Astrocyte (in vitro differentiated cells and primary cell): ENCODE results near the gene USP9X. TPM values are rescaled to one million over a fixed set of nuclear protein-coding genes. Genes with fewer than 3 reads are reported as not detected.
"Not testable (repeated sequence)": the region's sequence is repeated elsewhere in the genome, so short reads cannot be mapped to it uniquely, and the experiment has no call there.

Source experiments
- DNase-seq: peaks from one replicate; pipeline ENCODE4 v3.0.0-alpha.2; 2010; ENCODE audit warnings: low read depth
- FAIRE-seq: peaks from 2 replicates; lab custom pipeline; 2011; peaks lifted over from hg19 to GRCh38; lab: Jason Lieb, UNC
- H2AFZ ChIP-seq: 2 replicates; pipeline ENCODE4 v1.6.0; 2012; ENCODE audit warnings: low read depth, low read length, inconsistent platforms
- H3K27ac ChIP-seq: 2 replicates; pipeline ENCODE4 v1.5.1; 2011; ENCODE audit warnings: low read depth, low read length, inconsistent platforms
- H3K27me3 ChIP-seq: 2 replicates; pipeline ENCODE4 v1.6.0; 2011; ENCODE audit warnings: low read length, inconsistent platforms; ENCODE audit not compliant: insufficient read depth
- H3K36me3 ChIP-seq: 2 replicates; pipeline ENCODE4 v1.5.1; 2011; ENCODE audit warnings: low read length, inconsistent platforms; ENCODE audit not compliant: insufficient read depth
- H3K4me1 ChIP-seq: 2 replicates; pipeline ENCODE4 v1.5.1; 2011; ENCODE audit warnings: low read length, inconsistent platforms; ENCODE audit not compliant: insufficient read depth
- H3K4me2 ChIP-seq: 2 replicates; pipeline ENCODE4 v1.6.0; 2012; ENCODE audit warnings: low read length, inconsistent platforms
- H3K4me3 ChIP-seq: 2 replicates; pipeline ENCODE4 v1.5.1; 2011; ENCODE audit warnings: low read depth, mild to moderate bottlenecking, low read length, inconsistent platforms; ENCODE audit not compliant: insufficient read depth
- H3K79me2 ChIP-seq: 2 replicates; pipeline ENCODE4 v1.6.0; 2012; ENCODE audit warnings: mild to moderate bottlenecking, low read length, inconsistent platforms; ENCODE audit not compliant: insufficient read depth
- H3K9ac ChIP-seq: 2 replicates; pipeline ENCODE4 v1.6.0; 2012; ENCODE audit warnings: mild to moderate bottlenecking, low read length, inconsistent platforms
- H3K9me3 ChIP-seq: 2 replicates; pipeline ENCODE4 v1.5.1; 2012; ENCODE audit warnings: low read depth, mild to moderate bottlenecking, low read length, inconsistent platforms; ENCODE audit not compliant: insufficient read depth
- H4K20me1 ChIP-seq: 2 replicates; pipeline ENCODE4 v1.6.0; 2012; ENCODE audit warnings: low read length, inconsistent platforms; ENCODE audit not compliant: insufficient read depth
- H3K27ac Mint-ChIP-seq: one replicate; pipeline ENCODE4 v1.8.0; 2021; ENCODE audit warnings: mild to moderate bottlenecking, mixed read lengths; ENCODE audit not compliant: unreplicated experiment
- H3K27me3 Mint-ChIP-seq: one replicate; pipeline ENCODE4 v1.8.0; 2021; ENCODE audit warnings: low read depth, mixed read lengths; ENCODE audit not compliant: unreplicated experiment
- H3K36me3 Mint-ChIP-seq: one replicate; pipeline ENCODE4 v1.8.0; 2021; ENCODE audit warnings: low read depth, mixed read lengths; ENCODE audit not compliant: unreplicated experiment
- H3K4me1 Mint-ChIP-seq: one replicate; pipeline ENCODE4 v1.8.0; 2021; ENCODE audit warnings: low read depth, mixed read lengths; ENCODE audit not compliant: unreplicated experiment
- H3K4me3 Mint-ChIP-seq: one replicate; pipeline ENCODE4 v1.8.0; 2021; ENCODE audit warnings: mild to moderate bottlenecking, moderate library complexity, mixed read lengths; ENCODE audit not compliant: unreplicated experiment
- H3K9me3 Mint-ChIP-seq: one replicate; pipeline ENCODE4 v1.8.0; 2021; ENCODE audit warnings: mild to moderate bottlenecking, mixed read lengths; ENCODE audit not compliant: unreplicated experiment
- CTCF ChIP-seq: IDR thresholded peaks from 2 replicates; pipeline ENCODE4 v1.5.1; 2011; ENCODE audit warnings: low read depth, mild to moderate bottlenecking, inconsistent platforms, low read length, moderate library complexity; ENCODE audit not compliant: insufficient read depth
- EZH2 ChIP-seq: IDR thresholded peaks from 2 replicates; pipeline ENCODE4 v1.6.1; 2012; ENCODE audit warnings: mild to moderate bottlenecking, low read length, inconsistent platforms; ENCODE audit not compliant: insufficient read depth
- total RNA-seq: library from RNA; stranded (reverse); gene quantifications from 2 replicates; pipeline ENCODE4 v1.2.1, GENCODE V29; 2021

The USP9X gene
- total RNA-seq, 1 donor from 2014 or later, result 112 TPM

DNA sequence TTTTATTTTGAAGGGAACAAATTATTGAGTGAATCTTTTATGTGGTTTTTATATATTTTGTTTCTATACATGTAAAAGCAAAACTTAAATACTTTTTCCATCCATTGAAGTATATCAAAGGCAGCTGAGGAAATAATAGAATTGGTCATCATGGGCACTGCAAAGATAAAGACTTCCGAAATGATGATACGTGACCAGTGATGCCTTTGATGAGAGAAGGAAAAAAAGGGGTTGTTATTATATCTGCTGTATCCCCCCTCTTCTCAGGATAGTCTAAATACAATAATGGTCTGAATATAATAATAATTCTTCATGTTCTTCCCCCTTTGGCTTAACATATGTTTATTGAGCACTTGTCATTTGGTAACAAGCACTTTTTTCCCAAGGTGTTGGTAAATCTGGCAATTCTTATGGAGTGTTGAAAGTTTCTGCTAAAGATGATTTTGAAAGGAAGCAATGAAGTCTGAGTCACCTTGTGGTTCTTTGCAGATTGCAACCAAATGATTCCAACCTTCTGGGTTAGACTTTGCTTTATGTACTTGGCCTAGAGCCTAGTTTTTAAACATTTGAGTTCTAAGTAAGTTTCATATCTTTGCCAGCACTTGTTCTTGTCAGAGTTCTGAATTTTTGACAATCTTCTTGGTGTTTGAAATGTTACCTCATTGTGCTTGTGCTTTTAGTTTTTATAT, 60.8 kb downstream of the USP9X start:
- Histone ChIP-seq H2AFZ (no peak overlapping the region), H3K4me2 (peak overlapping the region; percentile 63), H3K27me3 (no peaks in the 10 kb centered on the region), H3K79me2 (peaks cover 21% of the 10 kb centered on the region), H3K9me3 (no peaks in the 10 kb centered on the region), H3K4me1 (peaks cover 18% of the 10 kb centered on the region), H3K4me3 (no peak overlapping the region), H3K9ac (no peak overlapping the region), H3K27ac (peak overlapping the region; percentile 25), H4K20me1 (peaks cover 3% of the 10 kb centered on the region), H3K36me3 (peaks cover 27% of the 10 kb centered on the region)
- FAIRE-seq (peak; percentile 100), DNase-seq (peak; percentile 91)
- H3K36me3 Mint-ChIP-seq, result peaks cover 10% of the 10 kb centered on the region
- H3K27me3 Mint-ChIP-seq, result no peaks in the 10 kb centered on the region
- peaks cover 18% of the 10 kb centered on the region for H3K4me1 Mint-ChIP-seq
- H3K9me3 Mint-ChIP-seq, result no peaks in the 10 kb centered on the region
- H3K4me3 Mint-ChIP-seq, result no peak overlapping the region
- no peak overlapping the region for H3K27ac Mint-ChIP-seq
- TF ChIP-seq CTCF, result no peak
- TF ChIP-seq EZH2, result no peak

DNA sequence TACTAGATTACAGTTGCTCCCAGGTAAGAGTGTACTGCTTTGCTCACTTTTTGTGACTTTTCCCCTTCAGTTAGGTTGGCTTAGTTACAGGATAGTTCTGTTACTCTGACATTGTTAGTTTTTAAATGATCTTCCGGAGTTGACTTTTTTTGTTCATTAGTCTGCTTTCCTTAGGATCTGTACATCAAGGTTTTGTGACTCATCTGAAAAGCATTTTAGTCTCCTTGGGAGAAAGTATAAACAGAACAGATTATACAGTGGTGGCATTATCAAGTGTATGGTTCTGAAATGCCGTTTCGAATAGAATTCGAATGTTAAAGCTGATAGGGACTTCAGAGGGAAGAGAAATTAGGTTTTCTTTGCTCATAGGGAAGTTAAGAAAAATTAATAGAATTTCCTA, 63.3 kb downstream of the USP9X start:
- TF ChIP-seq CTCF (no peak), EZH2 (no peak)
- peak overlapping the region; percentile 67 for H3K4me2 ChIP-seq
- DNase-seq (peak; percentile 75), FAIRE-seq (peak; percentile 99)
- no peaks in the 10 kb centered on the region for H3K9me3 ChIP-seq
- H3K4me3 ChIP-seq, result no peak overlapping the region
- peaks cover 20% of the 10 kb centered on the region for H3K4me1 Mint-ChIP-seq
- H3K36me3 Mint-ChIP-seq, result peaks cover 9% of the 10 kb centered on the region
- no peak overlapping the region for H2AFZ ChIP-seq
- no peaks in the 10 kb centered on the region for H3K27me3 ChIP-seq
- peak overlapping the region; percentile 76 for H3K27ac ChIP-seq
- peak overlapping the region; percentile 60 for H3K4me3 Mint-ChIP-seq
- H3K9me3 Mint-ChIP-seq, result no peaks in the 10 kb centered on the region
- H3K27me3 Mint-ChIP-seq, result no peaks in the 10 kb centered on the region
- peaks cover 11% of the 10 kb centered on the region for H3K79me2 ChIP-seq
- peaks cover 3% of the 10 kb centered on the region for H4K20me1 ChIP-seq
- H3K27ac Mint-ChIP-seq, result peak overlapping the region; percentile 92
- H3K4me1 ChIP-seq, result peaks cover 18% of the 10 kb centered on the region
- peak overlapping the region; percentile 36 for H3K9ac ChIP-seq
- peaks cover 31% of the 10 kb centered on the region for H3K36me3 ChIP-seq

DNA sequence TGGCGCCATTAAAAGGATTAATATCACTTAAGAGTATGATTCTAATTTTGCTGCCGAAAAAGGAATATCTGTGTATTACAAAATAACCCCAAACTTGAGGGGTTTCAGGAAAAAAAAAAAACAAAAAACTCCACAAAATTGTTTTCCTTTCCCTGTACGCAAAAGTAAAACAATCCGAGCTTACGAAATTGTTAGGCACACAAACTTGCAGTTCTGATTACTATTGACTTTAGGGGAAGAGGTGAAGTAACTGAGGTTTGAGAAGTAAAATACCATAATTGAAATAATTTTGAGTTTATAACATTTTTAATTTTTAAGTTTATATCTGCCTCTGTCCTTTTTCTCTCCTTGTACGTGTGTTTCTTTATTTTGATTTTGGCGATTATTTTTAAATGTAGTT, 64.8 kb downstream of the USP9X start:
- no peak overlapping the region for H2AFZ ChIP-seq
- H3K9me3 ChIP-seq, result no peaks in the 10 kb centered on the region
- no peak overlapping the region for H3K27ac ChIP-seq
- no peak overlapping the region for H3K27ac Mint-ChIP-seq
- peaks cover 30% of the 10 kb centered on the region for H3K36me3 ChIP-seq
- no peaks in the 10 kb centered on the region for H3K9me3 Mint-ChIP-seq
- H3K4me3 ChIP-seq, result no peak overlapping the region
- peaks cover 13% of the 10 kb centered on the region for H3K36me3 Mint-ChIP-seq
- no peak for DNase-seq
- H3K79me2 ChIP-seq, result peaks cover 11% of the 10 kb centered on the region
- no peaks in the 10 kb centered on the region for H3K27me3 Mint-ChIP-seq
- H3K27me3 ChIP-seq, result no peaks in the 10 kb centered on the region
- H3K4me1 ChIP-seq, result peaks cover 18% of the 10 kb centered on the region
- TF ChIP-seq EZH2, result no peak
- no peak for TF ChIP-seq CTCF
- no peak overlapping the region for H3K4me2 ChIP-seq
- peaks cover 24% of the 10 kb centered on the region for H3K4me1 Mint-ChIP-seq
- FAIRE-seq, result peak; percentile 54
- H4K20me1 ChIP-seq, result peaks cover 3% of the 10 kb centered on the region
- no peak overlapping the region for H3K4me3 Mint-ChIP-seq
- H3K9ac ChIP-seq, result no peak overlapping the region

- H3K27me3 Mint-ChIP-seq, H3K4me3 ChIP-seq, H2AFZ ChIP-seq, H3K9ac ChIP-seq, H3K9me3 Mint-ChIP-seq, H3K4me3 Mint-ChIP-seq, H3K4me2 ChIP-seq, H3K79me2 ChIP-seq, H3K27ac ChIP-seq, H3K9me3 ChIP-seq, H4K20me1 ChIP-seq, H3K4me1 ChIP-seq, H3K27me3 ChIP-seq, DNase-seq, H3K27ac Mint-ChIP-seq: not testable (repeated sequence)
- peak; percentile 87 for FAIRE-seq
- peaks cover 38% of the 10 kb centered on the region for H3K36me3 ChIP-seq
- peaks cover 13% of the 10 kb centered on the region for H3K36me3 Mint-ChIP-seq
- peaks cover 21% of the 10 kb centered on the region for H3K4me1 Mint-ChIP-seq
Observed at GRCh38 chrX:41151726-41152125, 66.5 kb downstream of the USP9X start.
